ENCODE results near the gene C9orf50. TPM values are rescaled to one million over a fixed set of nuclear protein-coding genes. Genes with fewer than 3 reads are reported as not detected.

C9orf50 gene
- total RNA-seq, 1 donor: not detected

GRCh38 chr9:129626079-129626624 is 5.3 kb upstream of the C9orf50 start, which contains the start of gene NTMT1:
Gene NTMT1 (plus strand): TSS chr9:129626163. CDS start chr9:129632704, 6,541 bp downstream.
- TF ChIP-seq CTCF (IDR thresholded peaks at IDR 0.05; ENCODE audit: insufficient read depth, low read length): no peak
- peak within 1 kb of the TSS; percentile 89 for H3K4me3 ChIP-seq (ENCODE audit: low read depth, low read length)
- peak; percentile 78 for DNase-seq (ENCODE audit: low read depth)

GRCh38 chr9:129624947-129625346 is 4.0 kb upstream of the C9orf50 start:
- DNase-seq (ENCODE audit: low read depth): no peak
- no peak overlapping the region for H3K4me3 ChIP-seq (ENCODE audit: low read depth, low read length)
- TF ChIP-seq CTCF (IDR thresholded peaks at IDR 0.05; ENCODE audit: insufficient read depth, low read length): no peak

GRCh38 chr9:129624168-129624759 is 3.4 kb upstream of the C9orf50 start:
- DNase-seq (ENCODE audit: low read depth): peak; percentile 65
- peak; percentile 84 for TF ChIP-seq CTCF (IDR thresholded peaks at IDR 0.05; ENCODE audit: insufficient read depth, low read length)

GRCh38 chr9:129623331-129623730 is 2.4 kb upstream of the C9orf50 start:
- TF ChIP-seq CTCF (IDR thresholded peaks at IDR 0.05; ENCODE audit: insufficient read depth, low read length): no peak
- peak; percentile 84 for DNase-seq (ENCODE audit: low read depth)
- no peak overlapping the region for H3K4me3 ChIP-seq (ENCODE audit: low read depth, low read length)

More at GRCh38 chr9:129624168-129624759, 3.4 kb upstream of the C9orf50 start:
- no peak overlapping the region for H3K4me3 ChIP-seq (ENCODE audit: low read depth, low read length)

GRCh38 chr9:129619787-129620668 is 873 bp downstream of the C9orf50 start:
- DNase-seq (ENCODE audit: low read depth): no peak
- H3K4me3 ChIP-seq (ENCODE audit: low read depth, low read length): peak overlapping the region; percentile 60
- TF ChIP-seq CTCF (IDR thresholded peaks at IDR 0.05; ENCODE audit: insufficient read depth, low read length): peak; percentile 29

- TF ChIP-seq CTCF (IDR thresholded peaks at IDR 0.05; ENCODE audit: insufficient read depth, low read length): peak; percentile 70
- DNase-seq (ENCODE audit: low read depth): peak; percentile 74
- no peak overlapping the region for H3K4me3 ChIP-seq (ENCODE audit: low read depth, low read length)
Measured at GRCh38 chr9:129617167-129617566, 3.7 kb downstream of the C9orf50 start.

All from fibroblast of the aortic adventitia (primary cell).